Activated CD4-positive, alpha-beta T cell treated with anti-CD3 and anti-CD28 coated beads, Interleukin-2, amount 10 ng/mL, durations not matched to agents 7 days and 5 days (primary cell): ENCODE results near the gene MVB12B. TPM values are rescaled to one million over a fixed set of nuclear protein-coding genes. Genes with fewer than 3 reads are reported as not detected.

Experiments
- CTCF ChIA-PET: fragments of 350-600 bp; sonication (Branson Sonifier 250); formaldehyde crosslinking; loops from one replicate; lab custom pipeline; 2021; ENCODE audit warnings: antibody characterized with exemption; lab: Charles Lee
- POLR2A ChIA-PET: fragments of 350-600 bp; sonication (Branson Sonifier 250); formaldehyde crosslinking; loops from one replicate; lab custom pipeline; 2021; ENCODE audit warnings: antibody characterized with exemption; lab: Charles Lee
- DNase-seq: peaks from one replicate; pipeline ENCODE4 v3.0.0-alpha.2; 2020
- H3K27ac Mint-ChIP-seq: one replicate; pipeline ENCODE4 v1.8.0; 2021; ENCODE audit warnings: mild to moderate bottlenecking, moderate library complexity, mixed read lengths
- H3K27me3 Mint-ChIP-seq: one replicate; pipeline ENCODE4 v1.8.0; 2021; ENCODE audit warnings: mixed read lengths
- H3K36me3 Mint-ChIP-seq: one replicate; pipeline ENCODE4 v1.8.0; 2021; ENCODE audit warnings: low read depth, mixed read lengths
- H3K4me1 Mint-ChIP-seq: one replicate; pipeline ENCODE4 v1.8.0; 2021; ENCODE audit warnings: mixed read lengths
- H3K4me3 Mint-ChIP-seq: one replicate; pipeline ENCODE4 v1.8.0; 2021; ENCODE audit warnings: mild to moderate bottlenecking, moderate library complexity, mixed read lengths
- H3K9me3 Mint-ChIP-seq: one replicate; pipeline ENCODE4 v1.8.0; 2021; ENCODE audit warnings: mixed read lengths
- total RNA-seq, 2 experiments: library from RNA; stranded (reverse); gene quantifications; one replicate each; pipeline ENCODE4 v1.2.3, GENCODE V29; 2021

MVB12B gene
- total RNA-seq, 2 experiments from 2014 or later = 7.3 to 7.6 TPM

DNA sequence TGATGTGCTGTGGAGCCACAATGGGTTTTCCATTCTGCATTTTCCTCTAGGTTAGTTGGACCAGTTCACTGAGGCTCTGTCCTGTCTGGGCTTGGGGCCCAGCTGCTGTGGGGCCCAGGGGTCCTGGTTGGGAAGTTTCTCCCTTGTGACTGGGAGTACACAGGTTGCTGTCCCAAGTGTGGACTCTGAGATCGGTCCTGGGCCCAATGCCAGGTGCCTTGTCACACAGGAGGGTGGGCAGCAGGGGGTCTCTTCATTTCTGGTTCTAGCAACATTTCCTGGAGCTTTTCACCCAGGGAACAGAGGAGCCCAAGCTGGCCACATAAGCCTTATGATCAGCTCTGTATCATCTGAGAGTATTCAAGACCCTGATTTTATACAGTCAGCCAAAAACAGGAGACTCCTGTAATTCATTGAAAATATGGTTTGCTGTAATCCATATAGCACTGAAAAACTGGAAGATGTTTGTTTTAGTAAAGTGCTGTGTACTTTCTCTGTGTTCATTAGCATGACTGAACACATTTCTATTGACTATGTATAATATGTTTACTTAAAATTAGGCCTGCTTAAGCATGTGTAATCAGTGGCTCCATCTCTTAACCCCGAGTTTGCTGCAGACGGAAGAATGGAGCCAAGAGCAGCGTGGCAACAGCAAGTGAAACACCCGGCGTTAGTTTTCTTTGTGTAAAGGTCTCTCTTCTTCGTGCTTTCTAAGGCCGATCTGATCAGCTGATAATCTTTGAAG is 62.5 kb downstream of the MVB12B start:
- POLR2A ChIA-PET = no interaction called here
- H3K27me3 Mint-ChIP-seq = no peaks in the 10 kb centered on the region
- peaks cover 27% of the 10 kb centered on the region for H3K4me1 Mint-ChIP-seq

DNA sequence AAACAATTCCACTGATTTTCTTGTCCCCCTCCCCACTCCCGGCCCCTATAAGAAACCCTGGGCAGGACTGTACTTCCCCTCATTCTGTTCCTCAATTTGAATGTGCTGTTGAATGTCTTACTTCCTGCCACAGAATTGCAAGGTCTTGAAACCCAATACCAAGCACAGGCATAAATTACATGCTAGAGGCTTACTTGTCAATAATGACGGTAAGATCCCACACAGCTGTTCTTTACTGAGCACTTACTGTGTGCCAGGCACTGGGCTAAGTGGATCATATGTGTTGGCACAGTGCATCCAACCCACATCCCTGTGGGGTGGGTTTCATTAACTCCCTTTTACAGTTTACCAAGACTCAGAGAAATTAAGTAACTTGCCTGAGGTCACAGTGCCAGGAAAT is 63.4 kb downstream of the MVB12B start:
- Mint-ChIP-seq H3K27ac (no peak overlapping the region), H3K4me1 (peaks cover 35% of the 10 kb centered on the region), H3K4me3 (no peak overlapping the region), H3K27me3 (no peaks in the 10 kb centered on the region), H3K36me3 (peaks cover 10% of the 10 kb centered on the region), H3K9me3 (no peaks in the 10 kb centered on the region)
- ChIA-PET POLR2A (no interaction called here), CTCF (no interaction called here)
- no peak for DNase-seq

More for the DNA sequence above, 62.5 kb downstream of the MVB12B start:
- CTCF ChIA-PET = no interaction called here
- no peaks in the 10 kb centered on the region for H3K9me3 Mint-ChIP-seq
- H3K4me3 Mint-ChIP-seq = no peak overlapping the region
- H3K36me3 Mint-ChIP-seq = peaks cover 9% of the 10 kb centered on the region
- DNase-seq = no peak
- H3K27ac Mint-ChIP-seq = no peak overlapping the region

DNA sequence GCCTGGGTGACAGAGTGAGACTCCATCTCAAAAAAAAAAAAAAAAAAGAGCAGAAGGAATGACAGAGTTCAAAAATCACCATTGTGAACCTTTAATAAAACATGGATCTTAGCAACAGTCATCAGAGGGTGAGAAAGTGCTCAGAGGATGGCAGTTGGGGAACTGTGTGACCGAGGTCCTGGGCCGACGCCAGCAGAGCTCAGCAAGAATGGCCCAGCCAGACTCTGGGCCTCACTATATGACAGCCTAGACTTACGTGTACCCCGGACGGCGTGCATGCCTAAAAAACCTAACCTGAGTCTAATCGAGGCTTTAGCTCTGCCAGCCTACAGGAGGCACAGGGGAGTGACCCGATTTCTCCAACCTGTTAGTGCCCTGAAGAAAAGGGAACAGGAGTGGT is 64.3 kb downstream of the MVB12B start:
- peaks cover 44% of the 10 kb centered on the region for H3K4me1 Mint-ChIP-seq
- DNase-seq = no peak
- POLR2A ChIA-PET = no interaction called here
- H3K4me3 Mint-ChIP-seq = no peak overlapping the region
- H3K27ac Mint-ChIP-seq = no peak overlapping the region
- peaks cover 13% of the 10 kb centered on the region for H3K36me3 Mint-ChIP-seq
- no peaks in the 10 kb centered on the region for H3K27me3 Mint-ChIP-seq
- no peaks in the 10 kb centered on the region for H3K9me3 Mint-ChIP-seq
- CTCF ChIA-PET = interaction anchor here (0.6 kb wide), 1 partner anchor 76 kb away, joined by 3 read pairs; no protein-coding TSS in a partner anchor

DNA sequence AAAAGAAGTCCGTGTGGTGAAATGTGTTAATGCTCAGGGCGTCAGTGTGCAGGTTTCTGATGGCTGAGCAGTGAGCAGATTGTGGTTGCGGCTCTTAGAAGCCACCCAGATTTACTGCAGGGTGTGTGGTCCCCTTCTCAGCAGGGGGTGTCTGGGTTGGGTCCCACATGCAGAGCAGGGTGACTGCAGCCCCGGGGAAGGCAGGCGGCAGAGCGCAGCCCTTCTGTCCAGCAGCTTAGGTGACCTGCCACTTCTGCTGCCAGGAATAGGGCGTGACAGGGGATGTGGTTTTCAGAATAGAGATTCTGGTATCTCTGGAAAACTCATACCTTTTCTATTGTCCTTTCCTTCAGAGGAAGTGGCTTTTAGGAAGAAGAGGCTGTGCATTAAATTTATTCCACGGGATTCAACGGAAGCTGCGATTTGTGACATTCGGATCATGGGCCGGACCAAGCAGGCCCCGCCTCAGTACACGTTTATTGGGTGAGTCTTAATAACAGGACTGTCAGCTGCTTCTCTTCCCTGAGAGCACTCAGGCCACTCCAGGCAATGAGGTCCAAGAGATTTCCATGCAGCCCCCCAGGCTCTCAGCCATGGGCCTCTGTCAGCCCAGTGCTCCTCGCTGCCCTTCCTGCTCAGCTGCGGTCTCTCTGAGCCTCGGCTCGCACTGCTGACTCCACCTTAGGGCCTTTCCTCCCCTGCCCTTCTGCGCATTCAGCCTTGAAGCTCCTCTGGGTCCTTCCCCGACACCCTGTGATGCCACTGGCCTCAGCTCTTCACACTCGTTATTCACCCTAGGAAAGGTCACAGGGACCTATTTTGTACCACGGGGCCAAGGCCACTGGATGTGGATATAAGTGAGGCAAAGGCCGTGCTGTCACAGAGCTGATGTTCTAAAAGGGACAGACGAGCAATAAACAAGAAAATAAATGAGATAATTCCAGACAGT is 65.4 kb downstream of the MVB12B start:
- H3K9me3 Mint-ChIP-seq = no peaks in the 10 kb centered on the region
- DNase-seq = no peak
- no peak overlapping the region for H3K27ac Mint-ChIP-seq
- POLR2A ChIA-PET = no interaction called here
- no peak overlapping the region for H3K4me3 Mint-ChIP-seq
- H3K36me3 Mint-ChIP-seq = peaks cover 13% of the 10 kb centered on the region
- no peaks in the 10 kb centered on the region for H3K27me3 Mint-ChIP-seq
- peaks cover 55% of the 10 kb centered on the region for H3K4me1 Mint-ChIP-seq
- CTCF ChIA-PET = interaction anchor here (0.7 kb wide), 1 partner anchor 647 kb away, joined by 3 read pairs; no protein-coding TSS in a partner anchor

DNA sequence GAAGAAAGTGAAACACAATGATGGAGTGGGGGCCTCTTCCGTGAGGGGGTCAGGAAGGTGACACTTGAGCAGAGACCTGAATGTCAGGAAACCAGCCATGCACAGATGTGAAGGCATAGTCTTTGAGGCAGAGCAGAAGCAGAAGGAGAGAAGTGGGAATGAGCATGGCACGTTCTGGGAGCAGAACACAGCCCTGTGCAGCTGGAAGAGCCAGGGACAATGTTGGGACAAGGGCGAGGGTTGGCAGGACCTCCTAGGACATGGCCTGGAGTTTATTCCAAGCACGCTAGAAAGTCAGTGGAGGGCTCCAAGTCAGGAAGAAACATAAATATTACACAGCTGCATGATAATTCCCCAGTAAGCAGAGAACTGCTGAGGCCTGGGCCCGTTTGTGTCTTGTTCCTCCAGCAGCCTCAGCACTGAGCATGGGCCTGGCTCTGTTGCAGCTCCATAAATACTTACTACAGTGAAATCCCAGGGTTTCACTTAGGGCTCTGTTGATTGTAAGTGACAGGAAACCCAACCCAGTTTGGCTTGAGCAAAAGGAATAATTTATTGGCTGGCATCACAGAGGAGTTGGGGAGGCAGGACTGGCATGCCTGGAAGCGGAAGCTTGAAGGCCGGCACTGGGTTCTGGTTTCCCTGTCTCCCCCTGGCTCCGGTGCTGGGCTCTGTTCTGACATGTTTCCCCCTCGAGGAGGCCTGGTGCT is 66.2 kb downstream of the MVB12B start:
- H3K9me3 Mint-ChIP-seq = no peaks in the 10 kb centered on the region
- DNase-seq = no peak
- peaks cover 8% of the 10 kb centered on the region for H3K36me3 Mint-ChIP-seq
- no peaks in the 10 kb centered on the region for H3K27me3 Mint-ChIP-seq
- no peak overlapping the region for H3K4me3 Mint-ChIP-seq
- CTCF ChIA-PET = interaction anchor here (0.7 kb wide), 1 partner anchor 647 kb away, joined by 3 read pairs; no protein-coding TSS in a partner anchor
- H3K27ac Mint-ChIP-seq = peak overlapping the region; percentile 54
- POLR2A ChIA-PET = no interaction called here
- peaks cover 63% of the 10 kb centered on the region for H3K4me1 Mint-ChIP-seq

DNA sequence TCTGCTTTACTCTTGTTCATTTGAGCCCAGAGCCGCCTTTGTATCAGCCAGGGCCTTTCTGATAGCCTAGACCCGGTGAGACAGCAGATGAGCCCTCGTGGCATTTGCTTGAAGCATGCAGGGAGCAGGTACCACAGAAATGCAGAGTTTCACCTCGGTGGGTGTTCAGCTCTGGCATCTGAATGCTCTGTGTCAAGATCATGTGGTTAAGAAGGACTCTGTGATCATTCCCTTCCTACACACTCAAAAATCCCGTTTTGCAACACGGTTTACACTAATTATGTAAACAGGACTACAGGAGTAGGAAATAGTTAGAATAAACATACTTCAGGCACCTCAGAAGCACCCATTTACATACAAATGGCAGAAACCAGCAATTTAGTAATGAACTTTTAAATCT is 67.2 kb downstream of the MVB12B start:
- Mint-ChIP-seq H3K9me3 (no peaks in the 10 kb centered on the region), H3K27ac (no peak overlapping the region), H3K4me3 (no peak overlapping the region), H3K36me3 (peaks cover 8% of the 10 kb centered on the region), H3K4me1 (peaks cover 73% of the 10 kb centered on the region), H3K27me3 (no peaks in the 10 kb centered on the region)
- no peak for DNase-seq
- ChIA-PET CTCF (no interaction called here), POLR2A (no interaction called here)

DNA sequence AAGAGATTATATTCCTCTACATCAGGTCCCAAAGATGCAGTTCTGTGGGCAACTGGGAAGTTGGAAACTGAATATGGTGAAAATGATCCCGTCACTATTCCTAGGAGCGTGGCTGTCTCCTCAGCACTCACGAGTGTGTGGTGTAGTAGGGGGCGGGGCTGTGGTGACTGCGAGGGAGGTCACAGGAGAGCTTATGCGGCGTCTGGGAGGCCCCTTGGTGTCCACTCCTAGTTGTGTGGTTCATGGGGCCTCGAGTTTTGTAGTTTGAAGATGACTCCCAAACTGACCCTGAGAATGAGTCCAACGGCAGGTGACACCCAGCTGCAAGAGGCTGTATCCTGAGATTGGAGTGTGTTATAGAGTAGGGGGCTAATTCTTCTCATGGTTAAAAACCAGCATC is 68.2 kb downstream of the MVB12B start:
- Mint-ChIP-seq H3K27ac (no peak overlapping the region), H3K4me3 (no peak overlapping the region), H3K4me1 (peaks cover 77% of the 10 kb centered on the region), H3K36me3 (peaks cover 8% of the 10 kb centered on the region), H3K27me3 (no peaks in the 10 kb centered on the region), H3K9me3 (no peaks in the 10 kb centered on the region)
- DNase-seq = no peak
- POLR2A ChIA-PET = no interaction called here
- CTCF ChIA-PET = no interaction called here

DNA sequence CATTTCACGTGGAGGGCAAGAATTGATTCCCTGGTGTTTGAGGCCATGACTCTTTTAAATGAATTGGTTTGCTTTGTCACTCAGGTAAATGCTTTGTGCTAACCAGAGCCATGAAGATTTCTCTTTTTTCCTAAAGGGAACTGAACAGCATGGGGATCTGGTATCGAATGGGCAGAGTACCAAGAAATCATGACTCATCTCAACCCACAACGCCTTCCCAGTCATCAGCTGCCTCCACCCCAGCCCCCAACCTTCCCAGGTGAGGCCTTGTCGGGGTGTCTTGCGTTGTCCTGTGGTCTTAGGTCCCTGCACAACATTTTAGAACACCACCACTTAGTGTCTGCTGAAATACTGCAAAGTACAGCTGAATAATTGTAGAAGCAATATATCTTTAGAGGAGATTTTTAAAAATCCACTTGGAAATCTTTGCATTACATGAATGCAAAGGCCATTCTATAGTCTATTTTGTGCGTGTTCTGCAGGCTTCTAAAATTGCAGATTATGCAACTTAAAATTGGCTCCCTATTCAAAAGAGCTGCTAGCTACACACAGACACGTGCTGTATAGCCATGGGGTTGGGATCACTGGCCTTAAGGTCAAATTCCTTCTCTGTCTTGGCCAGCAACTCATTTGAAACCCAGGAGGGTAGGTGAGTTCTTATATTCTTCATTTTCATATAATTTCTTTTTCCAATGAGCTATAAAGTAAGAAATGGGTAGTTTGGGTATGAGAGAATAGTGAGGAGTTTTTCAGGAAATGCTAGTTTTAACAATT is 69.0 kb downstream of the MVB12B start:
- Mint-ChIP-seq H3K4me3 (no peak overlapping the region), H3K36me3 (peaks cover 9% of the 10 kb centered on the region), H3K27me3 (peaks cover 4% of the 10 kb centered on the region), H3K27ac (peak overlapping the region; percentile 48), H3K4me1 (peaks cover 74% of the 10 kb centered on the region), H3K9me3 (no peaks in the 10 kb centered on the region)
- ChIA-PET CTCF (no interaction called here), POLR2A (no interaction called here)
- DNase-seq = no peak

DNA sequence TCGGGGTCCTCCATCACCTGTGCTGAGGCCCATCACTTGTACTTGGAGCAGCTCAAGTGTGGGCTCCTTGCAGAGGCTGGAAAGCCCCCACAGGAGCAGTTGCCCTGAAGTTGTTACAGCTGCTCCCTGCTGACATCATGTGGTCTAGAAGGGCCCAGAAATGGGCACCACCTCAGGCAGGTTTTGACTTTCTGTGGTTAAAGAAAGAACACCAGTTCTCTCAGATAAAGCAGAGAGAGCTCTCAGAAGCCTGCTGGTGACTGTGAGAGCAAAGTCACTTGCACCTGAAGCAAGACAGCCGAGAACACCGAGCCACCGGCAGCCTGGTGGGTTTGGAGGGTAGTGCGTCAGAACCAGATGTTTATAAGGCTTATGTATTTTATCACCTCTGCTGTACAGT is 70.4 kb downstream of the MVB12B start:
- Mint-ChIP-seq H3K4me1 (peaks cover 78% of the 10 kb centered on the region), H3K27me3 (peaks cover 4% of the 10 kb centered on the region), H3K36me3 (peaks cover 9% of the 10 kb centered on the region), H3K9me3 (no peaks in the 10 kb centered on the region), H3K4me3 (peak overlapping the region; percentile 26), H3K27ac (peak overlapping the region; percentile 78)
- ChIA-PET CTCF (interaction anchor here (0.9 to 3.2 kb wide), 5 partner anchors 11 to 100 kb away, joined by 3 to 18 read pairs (median 5); no protein-coding TSS in a partner anchor), POLR2A (interaction anchor here (0.7 kb wide), 1 partner anchor 47 kb away, joined by 5 read pairs; no protein-coding TSS in a partner anchor)
- DNase-seq = peak; percentile 86

DNA sequence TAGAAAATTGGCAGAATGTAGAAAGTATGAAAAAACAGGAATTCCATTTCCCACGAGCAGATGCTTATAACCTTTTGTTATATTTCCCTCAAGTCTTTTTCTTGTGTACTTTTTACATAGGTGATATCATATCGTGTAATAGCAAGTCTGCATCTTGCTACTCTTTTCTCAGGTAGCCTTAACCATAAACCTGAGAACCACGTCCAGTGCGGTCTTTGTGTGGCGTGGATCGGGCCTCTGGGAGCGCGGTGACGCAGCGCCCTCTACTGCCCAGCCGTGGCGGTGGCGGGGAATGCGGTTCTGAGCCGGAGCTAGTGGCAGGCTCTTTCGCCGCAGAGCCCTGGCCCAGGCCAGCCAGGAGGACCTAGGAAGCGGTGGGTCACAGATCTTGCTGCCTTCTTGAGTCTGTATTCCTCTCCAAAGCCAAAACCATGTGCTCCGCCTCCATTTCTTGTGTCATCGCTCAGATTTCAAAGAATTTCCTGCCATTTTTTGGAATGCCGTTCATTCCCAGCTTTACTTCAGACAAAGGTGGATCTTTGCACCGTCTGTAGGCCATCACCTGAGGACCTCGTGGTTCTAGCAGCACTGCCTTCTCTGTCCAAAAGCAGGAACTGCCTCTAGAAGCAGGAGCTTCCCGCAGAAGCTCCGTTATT is 71.9 kb downstream of the MVB12B start:
- Mint-ChIP-seq H3K36me3 (peaks cover 8% of the 10 kb centered on the region), H3K9me3 (no peaks in the 10 kb centered on the region), H3K4me3 (peak overlapping the region; percentile 10), H3K27ac (peak overlapping the region; percentile 72), H3K4me1 (peaks cover 81% of the 10 kb centered on the region), H3K27me3 (peaks cover 4% of the 10 kb centered on the region)
- DNase-seq = peak; percentile 72
- ChIA-PET POLR2A (no interaction called here), CTCF (interaction anchor here (0.6 to 3.2 kb wide), 23 partner anchors 9 to 840 kb away, joined by 3 to 18 read pairs (median 3); no protein-coding TSS in a partner anchor)

DNA sequence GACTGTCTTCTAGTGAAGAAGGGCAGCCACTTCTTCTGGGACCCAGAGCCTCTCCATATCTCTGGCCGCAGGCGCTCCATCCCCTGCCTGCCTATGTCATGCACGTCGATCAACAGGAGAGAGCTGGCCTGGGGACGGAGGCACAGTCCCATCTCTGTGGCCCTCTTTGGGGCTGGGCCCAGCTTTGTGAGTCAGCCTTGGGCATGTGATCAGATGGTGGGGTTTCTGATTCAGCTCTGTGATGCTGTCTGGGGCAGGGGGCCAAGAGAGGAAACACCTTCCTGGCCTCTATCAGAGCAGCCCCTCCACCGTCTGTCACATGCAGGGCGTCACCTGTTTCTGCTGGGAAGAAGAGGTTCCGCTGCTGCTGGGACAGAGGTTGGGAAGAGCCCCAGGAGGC is 72.6 kb downstream of the MVB12B start:
- no peak for DNase-seq
- Mint-ChIP-seq H3K4me1 (peaks cover 82% of the 10 kb centered on the region), H3K36me3 (peaks cover 8% of the 10 kb centered on the region), H3K27ac (no peak overlapping the region), H3K9me3 (no peaks in the 10 kb centered on the region), H3K27me3 (peaks cover 4% of the 10 kb centered on the region), H3K4me3 (no peak overlapping the region)
- ChIA-PET POLR2A (no interaction called here), CTCF (interaction anchor here (0.8 to 3.2 kb wide), 13 partner anchors 8 to 840 kb away, joined by 3 to 18 read pairs (median 4); no protein-coding TSS in a partner anchor)
